HG02884 (cell line): ENCODE results near the gene PLEKHJ1.

ENCODE experiments used
- ATAC-seq: cut with Tn5 transposase; IDR thresholded peaks from one replicate; pipeline ENCODE4 v1.9.1; 2021; ENCODE audit warnings: mild to moderate bottlenecking, moderate library complexity; ENCODE audit not compliant: unreplicated experiment

Gene PLEKHJ1

DNA sequence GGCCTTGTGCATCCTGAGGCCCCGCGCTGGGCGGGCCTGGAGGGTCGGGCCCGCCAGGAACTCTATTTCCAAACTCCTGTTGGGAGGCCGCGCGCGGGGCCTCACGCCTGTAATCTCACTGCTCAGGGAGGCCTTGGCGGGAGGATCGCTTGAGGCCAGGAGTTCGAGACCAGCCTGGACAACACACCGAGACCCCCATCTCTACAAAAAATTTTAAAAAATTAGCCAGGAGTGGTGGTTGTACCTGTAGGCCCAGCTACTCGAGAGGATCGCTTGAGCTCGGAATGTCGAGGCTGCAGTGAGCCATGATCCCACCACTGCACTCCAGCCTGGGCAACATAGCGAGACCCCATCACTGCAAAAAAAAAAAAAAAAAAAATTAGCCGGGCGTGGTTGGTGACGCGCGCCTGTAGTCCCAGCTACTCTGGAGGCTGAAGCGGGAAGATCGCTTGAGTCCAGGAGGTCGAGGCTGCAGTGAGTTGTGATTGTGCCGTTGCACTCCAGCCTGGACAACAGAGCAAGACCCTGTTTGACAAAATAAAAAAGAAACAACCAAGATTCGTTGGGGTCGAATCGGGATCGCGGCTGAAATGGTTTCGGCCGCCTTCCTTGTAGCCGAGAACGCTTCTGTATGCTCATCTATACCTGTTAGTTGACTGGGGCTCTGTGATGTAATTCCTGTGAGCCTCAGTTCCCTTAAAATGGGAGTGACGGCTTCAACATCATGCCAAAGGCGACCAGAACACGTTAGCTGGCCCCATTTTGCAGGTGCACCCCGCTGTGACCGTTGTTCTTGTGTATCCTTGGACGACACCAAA lies 1.1 kb upstream of the PLEKHJ1 start:
- no peak for ATAC-seq

GRCh38 chr19:2236064-2236313 lies 140 bp downstream of the PLEKHJ1 start:
- ATAC-seq = peak; percentile 15

GRCh38 chr19:2235381-2236063 lies 607 bp downstream of the PLEKHJ1 start:
- no peak for ATAC-seq

- ATAC-seq = no peak
These were observed 1.1 kb downstream of the PLEKHJ1 start for GRCh38 chr19:2234996-2235380.

DNA sequence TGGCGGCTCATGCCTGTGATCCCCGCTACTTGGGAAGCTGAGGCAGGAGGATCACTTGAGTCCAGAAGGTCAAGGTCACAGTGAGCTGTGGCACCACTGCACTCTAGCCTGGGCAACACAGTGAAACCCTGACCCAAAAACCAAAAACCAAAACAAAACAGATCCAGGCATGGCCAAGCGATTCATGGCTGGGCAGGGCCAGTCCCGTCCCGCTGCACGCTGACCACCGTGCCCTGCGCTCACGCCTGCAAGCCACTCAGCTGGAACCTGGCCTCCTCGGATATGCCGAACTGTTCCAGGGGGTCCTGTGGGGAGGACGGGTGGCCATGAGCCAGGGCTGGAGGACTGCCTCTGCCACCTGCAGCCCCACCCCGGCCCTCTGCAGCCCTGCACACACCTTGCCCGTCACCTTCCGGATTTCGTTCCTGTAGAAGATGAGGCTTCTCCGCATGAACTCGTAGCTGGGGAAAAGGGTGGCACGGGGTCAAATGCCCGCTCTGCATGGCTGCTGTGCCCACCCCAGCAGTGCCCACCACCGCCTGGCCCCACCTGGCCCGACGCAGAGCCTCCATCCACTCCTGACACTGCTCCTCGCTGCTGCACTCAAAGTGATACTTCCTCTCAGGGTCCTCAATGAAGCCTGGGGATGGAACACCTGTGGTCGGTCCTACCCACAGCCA lies 2.4 kb downstream of the PLEKHJ1 start:
- ATAC-seq = no peak

DNA sequence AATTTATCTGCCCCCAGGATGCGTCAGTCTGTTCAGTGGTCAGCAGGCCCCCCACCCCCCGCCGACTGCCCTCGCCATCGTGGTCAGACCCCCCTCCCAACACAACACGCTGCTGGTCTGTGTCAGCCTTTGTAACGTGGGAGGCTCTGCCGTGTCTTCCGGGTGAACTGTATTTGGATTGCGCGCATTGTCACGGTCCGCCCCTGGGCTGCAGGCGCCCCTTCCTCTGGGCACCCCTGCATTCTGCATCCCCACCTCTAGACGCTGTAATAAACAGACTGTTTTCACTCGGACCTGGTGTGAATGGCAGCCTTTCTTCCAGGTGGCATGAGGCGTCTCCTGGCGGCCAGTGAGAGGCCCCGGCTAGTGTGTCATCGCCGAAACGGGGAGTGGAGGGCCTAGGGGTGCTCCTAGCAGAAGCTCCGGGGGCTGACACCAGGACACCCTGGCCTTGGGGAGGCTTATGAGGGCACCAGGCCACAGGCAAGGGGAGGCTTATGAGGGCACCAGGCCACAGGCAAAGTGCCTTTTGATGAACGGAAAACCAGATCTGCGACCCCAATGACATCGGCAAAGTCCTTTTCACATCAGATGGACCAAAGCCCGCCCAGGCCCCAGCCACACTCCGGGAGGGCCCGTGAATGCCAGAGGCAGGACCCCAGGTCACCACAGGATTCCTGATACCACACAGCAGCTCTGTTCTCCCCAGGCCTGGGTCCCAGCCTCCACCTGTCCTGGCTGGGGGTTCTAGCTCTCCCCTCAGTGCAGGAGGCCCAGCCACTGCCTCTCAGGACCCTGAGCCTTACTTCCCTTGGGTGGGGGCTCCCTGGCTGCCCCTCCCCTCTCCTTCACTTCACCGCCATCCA lies 3.6 kb downstream of the PLEKHJ1 start:
- no peak for ATAC-seq

DNA sequence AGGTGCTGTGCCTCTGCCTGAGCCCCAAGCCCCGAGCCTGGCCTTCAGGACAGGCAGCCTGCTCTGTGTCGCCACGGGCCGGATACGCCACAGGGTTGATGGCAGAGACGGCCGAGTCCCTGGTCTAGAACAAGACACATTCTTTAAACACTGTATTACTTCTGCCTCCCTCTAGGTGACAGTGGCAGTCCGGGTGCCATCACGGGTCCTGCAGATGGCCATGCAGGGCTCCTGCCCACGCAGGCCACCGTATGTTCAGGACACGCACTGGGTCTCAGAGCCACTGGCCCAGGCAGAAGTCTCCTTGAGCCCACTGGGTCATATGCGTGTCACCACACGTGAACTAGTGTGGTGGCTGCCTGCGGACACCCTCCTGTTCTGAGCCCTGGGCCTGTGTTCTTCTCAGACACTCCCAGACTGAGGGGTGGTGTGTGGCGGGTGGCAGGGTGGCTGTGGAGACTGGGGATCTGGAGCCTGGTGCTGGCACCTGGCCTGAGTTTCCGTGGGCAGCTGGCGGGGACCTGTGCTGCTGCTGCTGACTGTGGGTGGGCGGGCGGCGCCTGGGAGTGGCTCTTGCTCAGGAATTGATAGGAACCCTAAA lies 4.4 kb downstream of the PLEKHJ1 start:
- no peak for ATAC-seq

GRCh38 chr19:2230807-2231533 lies 5.2 kb downstream of the PLEKHJ1 start:
- no peak for ATAC-seq

GRCh38 chr19:2230033-2230531 lies 6.0 kb downstream of the PLEKHJ1 start:
- ATAC-seq = no peak

DNA sequence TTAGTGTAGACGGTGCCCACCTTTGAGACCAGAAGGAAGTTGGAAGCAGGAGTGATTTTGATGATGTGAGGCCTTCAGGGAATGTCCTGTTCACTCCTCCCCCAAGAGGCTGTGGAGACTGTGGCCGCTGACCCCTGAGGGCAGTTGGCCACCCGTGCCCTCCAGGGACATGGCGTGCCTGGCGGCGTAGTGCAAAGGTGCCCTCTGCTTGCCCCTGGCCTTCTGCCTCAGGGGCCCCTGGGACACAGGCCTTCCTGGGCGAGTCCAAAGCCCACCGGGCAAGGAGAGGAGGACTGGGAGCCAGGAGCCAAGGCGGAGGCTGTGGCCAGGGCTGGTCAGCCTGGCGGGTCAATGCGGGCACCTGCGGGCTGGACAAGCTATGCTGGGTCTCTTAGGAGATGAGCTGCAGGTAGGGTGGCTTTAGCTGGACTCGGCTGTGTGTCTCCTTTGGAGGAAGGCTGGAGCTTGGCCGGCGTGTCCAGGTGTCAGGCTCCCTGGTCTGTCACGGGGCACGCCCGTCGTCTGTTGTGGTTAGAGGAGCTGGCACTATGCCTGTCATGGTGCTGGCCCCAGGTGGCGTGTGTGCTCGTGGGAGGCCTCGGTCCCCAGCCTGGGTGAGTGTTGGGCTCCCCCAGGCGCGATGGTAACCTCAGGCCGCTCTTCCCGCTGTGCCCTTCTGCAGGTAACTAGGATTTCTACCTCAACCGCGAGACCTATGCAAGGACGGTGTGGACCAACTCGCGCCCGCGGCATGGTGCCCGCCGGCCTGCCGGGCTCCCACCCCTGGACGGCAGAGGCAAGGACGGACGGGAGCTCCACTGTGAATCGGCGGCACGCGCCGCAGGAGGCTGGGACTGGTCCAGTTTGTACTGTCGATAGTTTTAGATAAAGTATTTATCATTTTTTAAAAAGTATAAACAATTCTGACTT lies 6.8 kb downstream of the PLEKHJ1 start:
- ATAC-seq = no peak

GRCh38 chr19:2228157-2229030 lies 7.7 kb downstream of the PLEKHJ1 start:
- no peak for ATAC-seq

GRCh38 chr19:2227415-2228156 lies 8.5 kb downstream of the PLEKHJ1 start:
- ATAC-seq = no peak

GRCh38 chr19:2226840-2227360 lies 9.2 kb downstream of the PLEKHJ1 start:
- no peak for ATAC-seq

- no peak for ATAC-seq
These were observed 9.9 kb downstream of the PLEKHJ1 start for GRCh38 chr19:2226051-2226839.

DNA sequence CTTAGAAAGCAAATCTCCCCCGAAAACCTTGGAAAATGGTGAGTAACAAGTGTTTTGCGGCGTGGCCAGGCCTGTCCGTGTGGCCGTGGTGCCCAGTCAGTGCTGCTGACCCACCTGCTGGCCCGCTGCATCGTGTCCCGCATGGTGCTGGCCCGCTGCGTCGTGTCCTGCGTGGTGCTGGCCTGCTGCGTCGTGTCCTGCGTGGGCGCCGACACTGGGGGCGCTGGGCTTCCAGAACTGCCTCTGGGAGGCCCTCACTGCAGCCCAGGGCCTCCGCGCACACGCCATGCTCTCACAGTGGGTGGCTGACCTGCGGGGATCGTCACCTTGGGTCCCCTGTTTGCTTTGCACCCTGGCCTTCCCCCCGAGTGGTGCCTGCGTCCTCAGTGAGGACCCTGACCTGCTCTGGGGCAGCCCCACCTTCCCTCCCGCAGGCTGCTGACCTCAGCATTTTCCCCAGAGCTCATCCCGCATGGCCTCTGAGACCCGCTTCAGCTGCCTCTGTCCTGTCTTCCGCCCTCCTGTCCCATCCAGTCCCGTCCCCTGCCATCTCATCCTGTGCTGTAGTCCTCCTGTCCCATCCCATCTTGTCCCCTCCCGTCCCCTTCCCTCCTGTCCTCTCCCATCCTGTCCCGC lies 10.6 kb downstream of the PLEKHJ1 start:
- ATAC-seq = no peak
